Gastroesophageal sphincter (tissue), 3 donors: Measurements from ENCODE around the gene MTHFD1L.

Experiments used
- EP300 ChIP-seq: sonication (generic); formaldehyde crosslinking; IDR thresholded peaks from one replicate; pipeline ENCODE4 v1.6.1; 2017; ENCODE audit warnings: antibody characterized with exemption, mild to moderate bottlenecking
- POLR2A ChIP-seq, 2 donors: fragments of 450-650 bp; IDR thresholded peaks; one replicate each; pipeline ENCODE4 v1.6.1; 2017; ENCODE audit warnings: antibody characterized with exemption in 2 of 2, mild to moderate bottlenecking in 2 of 2, moderate library complexity in 1 of 2
- POLR2AphosphoS5 ChIP-seq: sonication (generic); formaldehyde crosslinking; IDR thresholded peaks from one replicate; pipeline ENCODE4 v1.6.1; 2017; ENCODE audit warnings: antibody characterized with exemption
- TF ChIP-seq, protein P1 (sequence below), 4 experiments: fragments of 200-600 bp in 2 of 4; fragments of 450-650 bp in 2 of 4; sonication (generic) in 1 of 4; IDR thresholded peaks; one replicate each; pipeline ENCODE4 v1.5.1; 2017 to 2019; ENCODE audit warnings: antibody characterized with exemption in 4 of 4, mild to moderate bottlenecking in 2 of 4, moderate library complexity in 2 of 4

DNA sequence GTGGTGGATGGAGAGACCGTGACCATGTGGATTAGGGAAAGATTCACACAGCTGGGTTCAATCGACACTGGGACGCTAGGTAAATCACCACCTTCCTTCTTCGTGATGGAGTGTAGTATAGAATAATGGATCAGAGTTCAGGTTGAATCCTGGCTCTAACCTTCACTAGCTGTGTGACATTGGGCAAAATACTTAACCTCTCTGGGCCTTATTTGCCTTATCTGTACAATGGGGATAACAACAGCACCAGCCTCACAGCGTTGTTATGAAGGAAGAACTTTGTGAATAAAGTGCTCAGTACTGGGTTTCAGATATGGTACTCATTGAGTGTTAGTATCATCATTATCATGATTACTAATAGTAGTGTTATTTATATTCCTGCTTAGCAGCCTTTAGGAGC, 248.1 kb downstream of the MTHFD1L start:
- TF ChIP-seq POLR2A (IDR thresholded peaks at IDR 0.05) (no peak), POLR2AphosphoS5 (no peak), EP300 (no peak)
- TF ChIP-seq, protein P1, sequence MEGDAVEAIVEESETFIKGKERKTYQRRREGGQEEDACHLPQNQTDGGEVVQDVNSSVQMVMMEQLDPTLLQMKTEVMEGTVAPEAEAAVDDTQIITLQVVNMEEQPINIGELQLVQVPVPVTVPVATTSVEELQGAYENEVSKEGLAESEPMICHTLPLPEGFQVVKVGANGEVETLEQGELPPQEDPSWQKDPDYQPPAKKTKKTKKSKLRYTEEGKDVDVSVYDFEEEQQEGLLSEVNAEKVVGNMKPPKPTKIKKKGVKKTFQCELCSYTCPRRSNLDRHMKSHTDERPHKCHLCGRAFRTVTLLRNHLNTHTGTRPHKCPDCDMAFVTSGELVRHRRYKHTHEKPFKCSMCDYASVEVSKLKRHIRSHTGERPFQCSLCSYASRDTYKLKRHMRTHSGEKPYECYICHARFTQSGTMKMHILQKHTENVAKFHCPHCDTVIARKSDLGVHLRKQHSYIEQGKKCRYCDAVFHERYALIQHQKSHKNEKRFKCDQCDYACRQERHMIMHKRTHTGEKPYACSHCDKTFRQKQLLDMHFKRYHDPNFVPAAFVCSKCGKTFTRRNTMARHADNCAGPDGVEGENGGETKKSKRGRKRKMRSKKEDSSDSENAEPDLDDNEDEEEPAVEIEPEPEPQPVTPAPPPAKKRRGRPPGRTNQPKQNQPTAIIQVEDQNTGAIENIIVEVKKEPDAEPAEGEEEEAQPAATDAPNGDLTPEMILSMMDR (IDR thresholded peaks at IDR 0.05): no peak
